Heart right ventricle (tissue), 16 donors: ENCODE data around the gene CPEB2. TPM values are rescaled to one million over a fixed set of nuclear protein-coding genes. Genes with fewer than 3 reads are reported as not detected.

ENCODE experiments used
- ATAC-seq, 8 donors: fragments of 200-7000 bp; cut with Tn5 transposase; one replicate each; pipeline ENCODE4 v1.9.1; 2020; ENCODE audit warnings: mild to moderate bottlenecking in 8 of 8, moderate library complexity in 8 of 8, moderate number of reproducible peaks in 1 of 8
- DNase-seq, 2 donors: peaks; one replicate each; pipeline ENCODE4 v3.0.0-alpha.2; 2020
- H3K27ac ChIP-seq, 10 donors: fragments of 200-600 bp; sonication (generic) in 2 of 10; one replicate each; pipeline versions ENCODE4 v1.5.0 to v1.8.0; 2020 to 2022; ENCODE audit warnings: mild to moderate bottlenecking in 3 of 10
- H3K27me3 ChIP-seq, 7 donors: fragments of 200-600 bp; one replicate each; pipeline ENCODE4 v1.8.0; 2021 to 2022; ENCODE audit warnings: mild to moderate bottlenecking in 2 of 7
- H3K36me3 ChIP-seq, 9 donors: fragments of 200-600 bp; sonication (generic) in 1 of 9; one replicate each; pipeline versions ENCODE4 v1.5.0 to v1.8.0; 2020 to 2022; ENCODE audit warnings: mild to moderate bottlenecking in 2 of 9
- H3K4me1 ChIP-seq, 9 donors: fragments of 200-600 bp; sonication (generic) in 1 of 9; one replicate each; pipeline versions ENCODE4 v1.5.0 to v1.8.0; 2020 to 2022; ENCODE audit warnings: mild to moderate bottlenecking in 4 of 9
- H3K4me3 ChIP-seq, 10 donors: fragments of 200-600 bp; sonication (generic) in 2 of 10; one replicate each; pipeline versions ENCODE4 v1.5.0 to v1.8.0; 2020 to 2022; ENCODE audit warnings: mild to moderate bottlenecking in 7 of 10, moderate library complexity in 2 of 10
- H3K9me3 ChIP-seq, 11 donors: fragments of 200-600 bp in 10 of 11; sonication (generic) in 2 of 11; one replicate each; pipeline versions ENCODE4 v1.5.0 to v1.8.0; 2013 to 2022; ENCODE audit warnings: mild to moderate bottlenecking in 2 of 11, control low read depth in 1 of 11, moderate library complexity in 1 of 11
- CTCF ChIP-seq, 9 donors: fragments of 200-600 bp; sonication (generic) in 2 of 9; IDR thresholded peaks; one replicate each; pipeline versions ENCODE4 v1.5.0 to v1.8.0; 2021 to 2022; ENCODE audit warnings: antibody characterized with exemption in 9 of 9, mild to moderate bottlenecking in 5 of 9, moderate library complexity in 1 of 9
- WGBS, 2 donors: extraction: QIAGEN DNeasy Blood & Tissue Kit; methylation state at CpG; one replicate each; pipeline ENCODE4 v1.1.7; 2013; ENCODE audit warnings: inconsistent platforms in 1 of 2; 5-methylcytosine and 5-hydroxymethylcytosine counted together
- intact Hi-C, 10 donors: fragments of 100-400 bp; cut with DNase I; formaldehyde crosslinking; loops; one replicate each; pipeline versions ENCODE4 v1.11.1 to v1.14.2; 2022
- polyA plus RNA-seq, 2 donors: library from polyadenylated mRNA; stranded (reverse); fragments of 200-250 nt; gene quantifications; one replicate each; pipeline ENCODE4 v1.2.3, GENCODE V29; 2013
- total RNA-seq, 10 donors: library from RNA; stranded (reverse); fragmentation: NEBNext Ultra II Directional in 3 of 10; extraction: Animal tissue kit (Norgen Biotek cat#: 25700) in 3 of 10; gene quantifications; one replicate each; pipeline versions ENCODE4 v1.2.1 to v1.2.4, GENCODE V29; 2021 to 2023
- donor health status: Arrhythmogenic right ventricular cardiomyopathy.
- donor health status: ischemic (EF 13 %, LVEDD 7.1; RV severe dilation, severe dysfunction).
- donor health status: healthy with polysubstance abuse.
- donor health status: DM: no; HTN: yes; CAD: no.
- donor health status: DM: no; HTN: no; CAD: no.
- donor health status: ischemic (EF 25% LVEDD 6.9; RV normal size, moderate dysfunction).
- donor health status: ischemic (EF 25% LVEDD 5.7; RV mildly dilated, moderate dysfunction).
- donor health status: healthy.
- donor health status: DM: yes; HTN: yes; CAD: no.
- donor health status: Ischemic cardiomyopathy.
- donor health status: ischemic (EF 35%, LVEDD 5.7; RV mildly dilated, moderate dysfunction).
- donor health status: nonischemic (EF 11% LVEDD 7.7; RV severe dilation, severe dysfunction).
- donor health status: DM: yes; HTN: yes; CAD: no.
- donor health status: PGD.
- donor health status: ischemic (EF 29% LVEDD 5.4; RV normal size, mild dysfunction).
- donor health status: nonischemic (EF 23%, LVEDD 6.1; RV moderate dilation, normal function).

The CPEB2 gene
- total and polyA plus RNA-seq, 12 donors = 2.4 to 31.8 (median 21.1) TPM

GRCh38 chr4:15025693-15026092 lies 23.4 kb downstream of the CPEB2 start:
- Histone ChIP-seq H3K27me3 (no peaks in the 10 kb centered on the region), H3K36me3 (peaks cover 0 to 52% (median 0%) of the 10 kb centered on the region in 9 donors), H3K27ac (no peak overlapping the region), H3K4me1 (peaks cover 0 to 49% (median 33%) of the 10 kb centered on the region in 9 donors), H3K4me3 (no peak overlapping the region), H3K9me3 (peaks cover 0 to 9% (median 0%) of the 10 kb centered on the region in 11 donors)
- no peak for DNase-seq
- 78 to 89% methylated on average over 5 of the region's 5 CpGs for WGBS, 2 donors
- no peak for ATAC-seq
- intact Hi-C loops = no loop called here
- no peak for TF ChIP-seq CTCF (IDR thresholded peaks at IDR 0.05)

GRCh38 chr4:15027921-15028435 lies 25.7 kb downstream of the CPEB2 start:
- Histone ChIP-seq H3K36me3 (peaks cover 0 to 52% (median 0%) of the 10 kb centered on the region in 9 donors), H3K27me3 (no peaks in the 10 kb centered on the region), H3K4me3 (no peak overlapping the region), H3K4me1 (peaks cover 2 to 52% (median 35%) of the 10 kb centered on the region in 9 donors), H3K27ac (no peak overlapping the region), H3K9me3 (peaks cover 0 to 9% (median 0%) of the 10 kb centered on the region in 11 donors)
- DNase-seq (no peak), ATAC-seq (no peak)
- intact Hi-C loops = no loop called here
- WGBS, 2 donors = 92 to 94% methylated on average over 1 of the region's 1 CpG
- TF ChIP-seq CTCF (IDR thresholded peaks at IDR 0.05) = no peak

GRCh38 chr4:15031197-15031596 lies 28.9 kb downstream of the CPEB2 start:
- peaks cover 0 to 40% (median 0%) of the 10 kb centered on the region in 9 donors for H3K36me3 ChIP-seq
- H3K4me3 ChIP-seq = no peak overlapping the region
- ATAC-seq (no peak), DNase-seq (no peak)
- TF ChIP-seq CTCF (IDR thresholded peaks at IDR 0.05) = no peak
- 59 to 75% methylated on average over 2 of the region's 2 CpGs for WGBS, 2 donors
- H3K9me3 ChIP-seq = no peaks in the 10 kb centered on the region
- no peaks in the 10 kb centered on the region for H3K27me3 ChIP-seq
- intact Hi-C loops = loop anchor here in 1 of 10 donors (2.0 to 10.0 kb wide), 2 partner anchors 22 to 624 kb away; partner anchors contain the start of gene FBXL5
- no peak overlapping the region for H3K27ac ChIP-seq
- peaks cover 2 to 82% (median 63%) of the 10 kb centered on the region in 9 donors for H3K4me1 ChIP-seq

- Histone ChIP-seq H3K36me3 (peaks cover 0 to 33% (median 0%) of the 10 kb centered on the region in 9 donors), H3K4me3 (no peak overlapping the region), H3K4me1 (peaks cover 2 to 82% (median 63%) of the 10 kb centered on the region in 9 donors), H3K9me3 (no peaks in the 10 kb centered on the region), H3K27ac (peak overlapping the region in 3 of 10 donors; percentile 40 to 57 (median 43)), H3K27me3 (no peaks in the 10 kb centered on the region)
- whole genome bisulfite sequencing, 2 donors = 73 to 76% methylated on average over 2 of the region's 2 CpGs
- intact Hi-C loops = loop anchor here in 1 of 10 donors (2.0 to 10.0 kb wide), 2 partner anchors 23 to 623 kb away; partner anchors contain the start of gene FBXL5
- no peak for TF ChIP-seq CTCF (IDR thresholded peaks at IDR 0.05)
- ATAC-seq = no peak
- DNase-seq = no peak
These were observed 29.9 kb downstream of the CPEB2 start for GRCh38 chr4:15031993-15032675.
